Right lobe of liver (tissue), 6 donors: ENCODE results near the gene TATDN2. TPM values are rescaled to one million over a fixed set of nuclear protein-coding genes. Genes with fewer than 3 reads are reported as not detected.
"Not testable (repeated sequence)": the region's sequence is repeated elsewhere in the genome, so short reads cannot be mapped to it uniquely, and the experiment has no call there.

Experiments used
- ATAC-seq, 4 donors: fragments of 200-7000 bp; cut with Tn5 transposase; one replicate each; pipeline ENCODE4 v1.9.1; 2020; ENCODE audit warnings: mild to moderate bottlenecking in 4 of 4, moderate library complexity in 4 of 4
- DNase-seq, 3 donors: peaks; one replicate each; pipeline ENCODE4 v3.0.0-alpha.2; 2020
- H3K27ac ChIP-seq, 3 donors: fragments of 200-600 bp; one replicate each; pipeline ENCODE4 v1.8.0; 2022
- H3K27me3 ChIP-seq, 2 donors: fragments of 200-600 bp; one replicate each; pipeline ENCODE4 v1.8.0; 2022
- H3K36me3 ChIP-seq, 4 donors: fragments of 200-600 bp; sonication (generic) in 1 of 4; one replicate each; pipeline versions ENCODE4 v1.5.1 to v1.8.0; 2017 to 2022; ENCODE audit warnings: control low read depth in 1 of 4
- H3K4me1 ChIP-seq, 4 donors: fragments of 200-600 bp; sonication (generic) in 1 of 4; one replicate each; pipeline versions ENCODE4 v1.5.1 to v1.8.0; 2017 to 2022; ENCODE audit warnings: control low read depth in 1 of 4
- H3K4me3 ChIP-seq, 3 donors: fragments of 200-600 bp; one replicate each; pipeline ENCODE4 v1.8.0; 2022
- H3K9me3 ChIP-seq, 4 donors: fragments of 200-600 bp; sonication (generic) in 1 of 4; one replicate each; pipeline versions ENCODE4 v1.5.1 to v1.8.0; 2017 to 2022; ENCODE audit warnings: control low read depth in 1 of 4
- POLR2A ChIP-seq: fragments of 450-650 bp; IDR thresholded peaks from one replicate; pipeline ENCODE4 v1.6.1; 2017; ENCODE audit warnings: antibody characterized with exemption, mild to moderate bottlenecking
- WGBS: methylation state at CpG from one replicate; pipeline ENCODE4 v1.1.6; 2018; ENCODE audit warnings: low coverage, low lambda C conversion rate; ENCODE audit not compliant: insufficient coverage; ENCODE audit errors: missing lambda C conversion rate; 5-methylcytosine and 5-hydroxymethylcytosine counted together
- intact Hi-C, 2 donors: fragments of 100-400 bp; cut with DNase I; formaldehyde crosslinking; loops; one replicate each; pipeline versions ENCODE4 v1.11.2 to v1.14.1; 2022
- total RNA-seq, 6 experiments: library from RNA; depleted of rRNA in 2 of 6; stranded (reverse); fragments of >200 nt in 2 of 6; fragmentation: NEBNext Ultra II Directional in 3 of 6; extraction: Animal tissue kit (Norgen Biotek cat#: 25700) in 3 of 6; gene quantifications; one replicate each; pipeline versions ENCODE4 v1.1.0 to v1.2.4, GENCODE V29; 2016 to 2023
- TF ChIP-seq, protein P1 (sequence below), 4 donors: fragments of 200-600 bp in 3 of 4; fragments of 450-650 bp in 1 of 4; IDR thresholded peaks; one replicate each; pipeline versions ENCODE4 v1.5.1 to v1.8.0; 2016 to 2022; ENCODE audit warnings: antibody characterized with exemption in 4 of 4, mild to moderate bottlenecking in 2 of 4
- donor health status: DM: no; HTN: yes; CAD: no.
- donor health status: DM: no; HTN: no; CAD: no.
- donor health status: DM: no; HTN: no; CAD: no.
- donor health status: DM: no; HTN: yes; CAD: no.
- donor health status: DM: no; HTN: yes; CAD: no.

TATDN2 gene
- total RNA-seq, 6 experiments from 2014 or later, result 7.2 to 13.4 (median 10.1) TPM

DNA sequence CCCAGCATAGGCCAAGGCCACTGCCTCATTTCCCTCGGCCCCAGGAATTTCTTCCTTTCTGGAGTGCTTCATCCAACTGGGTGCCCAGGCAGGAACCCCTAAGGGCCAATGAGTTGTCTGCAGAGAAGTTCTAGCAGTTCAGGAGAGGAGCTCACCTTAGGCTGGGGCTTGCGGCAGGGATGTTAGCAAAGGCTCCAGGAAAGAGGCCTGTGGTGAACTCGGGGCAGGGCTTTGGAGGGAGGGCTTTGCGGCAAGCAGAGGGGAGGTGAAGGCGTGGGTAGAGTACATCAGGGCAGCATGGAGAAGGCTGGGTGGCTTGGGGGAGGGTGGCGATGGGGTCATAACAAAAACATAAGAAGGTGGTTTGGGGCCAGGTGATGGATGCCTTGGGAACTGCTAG, 43.4 kb downstream of the TATDN2 start:
- intact Hi-C loops, result no loop called here
- 88% methylated on average over 4 of the region's 6 CpGs for WGBS
- Histone ChIP-seq H3K9me3 (no peaks in the 10 kb centered on the region), H3K27ac (no peak overlapping the region), H3K36me3 (peaks cover 0 to 11% (median 0%) of the 10 kb centered on the region in 4 donors), H3K27me3 (no peaks in the 10 kb centered on the region), H3K4me1 (peaks cover 0 to 6% (median 3%) of the 10 kb centered on the region in 4 donors), H3K4me3 (no peak overlapping the region)
- DNase-seq (no peak), ATAC-seq (no peak)
- TF ChIP-seq, protein P1, sequence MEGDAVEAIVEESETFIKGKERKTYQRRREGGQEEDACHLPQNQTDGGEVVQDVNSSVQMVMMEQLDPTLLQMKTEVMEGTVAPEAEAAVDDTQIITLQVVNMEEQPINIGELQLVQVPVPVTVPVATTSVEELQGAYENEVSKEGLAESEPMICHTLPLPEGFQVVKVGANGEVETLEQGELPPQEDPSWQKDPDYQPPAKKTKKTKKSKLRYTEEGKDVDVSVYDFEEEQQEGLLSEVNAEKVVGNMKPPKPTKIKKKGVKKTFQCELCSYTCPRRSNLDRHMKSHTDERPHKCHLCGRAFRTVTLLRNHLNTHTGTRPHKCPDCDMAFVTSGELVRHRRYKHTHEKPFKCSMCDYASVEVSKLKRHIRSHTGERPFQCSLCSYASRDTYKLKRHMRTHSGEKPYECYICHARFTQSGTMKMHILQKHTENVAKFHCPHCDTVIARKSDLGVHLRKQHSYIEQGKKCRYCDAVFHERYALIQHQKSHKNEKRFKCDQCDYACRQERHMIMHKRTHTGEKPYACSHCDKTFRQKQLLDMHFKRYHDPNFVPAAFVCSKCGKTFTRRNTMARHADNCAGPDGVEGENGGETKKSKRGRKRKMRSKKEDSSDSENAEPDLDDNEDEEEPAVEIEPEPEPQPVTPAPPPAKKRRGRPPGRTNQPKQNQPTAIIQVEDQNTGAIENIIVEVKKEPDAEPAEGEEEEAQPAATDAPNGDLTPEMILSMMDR (IDR thresholded peaks at IDR 0.05), result no peak
- no peak for TF ChIP-seq POLR2A

DNA sequence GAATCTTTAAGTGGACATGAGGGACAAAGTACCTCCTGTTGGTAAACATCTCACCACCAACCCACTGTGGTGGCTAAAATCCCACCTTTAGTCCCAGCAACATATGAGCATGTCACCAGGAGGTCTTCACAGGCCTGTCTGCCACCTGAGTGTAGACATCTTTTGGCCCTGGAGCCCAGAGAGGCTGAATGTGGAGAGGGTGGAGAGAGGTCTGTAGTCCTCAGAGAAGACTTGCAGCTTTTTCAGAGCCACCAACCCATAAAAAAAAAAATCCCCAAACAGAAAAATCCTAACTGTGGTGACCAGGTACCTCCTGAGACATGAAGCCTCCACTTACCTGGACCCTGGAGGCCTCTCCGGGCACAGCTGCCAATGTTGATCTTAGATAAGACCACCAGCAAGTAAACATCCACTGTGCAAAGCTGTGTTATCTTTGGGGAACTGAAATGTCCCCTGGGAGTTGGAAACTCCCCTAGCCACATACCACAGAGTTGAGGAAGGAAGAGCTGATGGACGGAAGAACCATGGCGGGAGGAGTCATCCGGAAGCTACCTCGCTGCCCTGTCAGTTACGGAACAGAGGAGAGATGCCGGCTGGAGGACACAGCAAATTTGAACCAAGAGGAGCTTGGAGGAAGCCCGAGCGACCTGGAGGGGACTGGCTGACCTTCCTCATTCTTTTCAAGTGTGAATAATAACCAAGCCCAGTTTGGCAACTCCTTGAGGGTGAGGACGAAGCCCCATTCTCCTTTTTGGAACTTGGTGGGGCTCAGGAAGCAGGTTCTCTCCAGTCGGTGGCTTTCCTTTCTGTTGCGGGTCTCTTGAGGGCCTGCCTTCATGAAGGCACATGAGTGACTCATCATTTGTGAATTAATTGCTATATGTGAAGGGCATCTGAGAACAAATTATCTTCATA, 44.5 kb downstream of the TATDN2 start, which contains the start of gene GHRL:
Gene GHRL, minus strand, starts transcription at position 443 of the 915 bp plus-strand sequence. CDS start 2,767 bp downstream, outside the sequence.
- WGBS, result 29% methylated on average over 2 of the region's 12 CpGs
- Histone ChIP-seq H3K27ac (peak within 1 kb of the TSS in 1 of 3 donors; percentile 16), H3K27me3 (no peaks in the 10 kb centered on the region), H3K4me3 (no peak within 1 kb of the TSS), H3K4me1 (peaks cover 0 to 11% (median 5%) of the 10 kb centered on the region in 4 donors), H3K9me3 (no peaks in the 10 kb centered on the region), H3K36me3 (peaks cover 0 to 6% (median 0%) of the 10 kb centered on the region in 4 donors)
- TF ChIP-seq, protein P1 (IDR thresholded peaks at IDR 0.05), result no peak
- TF ChIP-seq POLR2A, result no peak
- intact Hi-C loops, result no loop called here
- DNase-seq (no peak), ATAC-seq (peak in 3 of 4 donors; percentile 13 to 28 (median 16))

DNA sequence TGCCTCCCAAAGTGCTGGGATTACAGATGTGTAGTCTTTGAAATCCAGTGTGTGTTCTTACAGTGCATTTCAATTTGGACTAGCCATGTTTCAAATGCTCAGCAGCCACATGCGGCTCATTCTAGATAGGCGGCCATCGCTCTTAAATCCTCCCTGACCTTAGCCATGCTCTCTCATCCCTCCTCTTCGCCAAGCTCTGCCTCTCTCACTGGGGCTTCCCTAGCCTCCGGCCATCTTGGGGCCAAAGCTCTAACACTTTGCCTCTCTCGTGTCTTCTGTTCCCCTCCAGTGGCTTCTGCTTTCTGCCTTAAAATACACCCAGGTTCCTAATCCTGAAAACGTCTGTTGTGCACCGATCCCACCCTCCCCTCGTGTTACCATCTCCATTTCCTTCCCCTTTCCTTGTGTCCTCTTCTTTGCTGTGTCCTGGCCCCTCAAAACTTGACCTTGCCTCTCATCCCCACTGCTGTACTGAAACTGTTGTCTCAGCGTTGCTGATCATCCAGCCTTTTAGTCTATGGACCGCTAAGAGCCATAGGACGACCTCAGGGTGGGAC, 45.8 kb downstream of the TATDN2 start:
- intact Hi-C loops, result no loop called here
- WGBS, result 74% methylated on average over 11 of the region's 12 CpGs
- DNase-seq, result no peak
- ATAC-seq, result no peak
- H3K27me3 ChIP-seq, result no peaks in the 10 kb centered on the region
- no peaks in the 10 kb centered on the region for H3K36me3 ChIP-seq
- TF ChIP-seq, protein P1 (IDR thresholded peaks at IDR 0.05), result no peak
- TF ChIP-seq POLR2A, result no peak
- H3K9me3 ChIP-seq, result no peaks in the 10 kb centered on the region
- H3K27ac ChIP-seq, result no peak overlapping the region
- H3K4me1 ChIP-seq, result peaks cover 0 to 11% (median 5%) of the 10 kb centered on the region in 4 donors
- no peak overlapping the region for H3K4me3 ChIP-seq

DNA sequence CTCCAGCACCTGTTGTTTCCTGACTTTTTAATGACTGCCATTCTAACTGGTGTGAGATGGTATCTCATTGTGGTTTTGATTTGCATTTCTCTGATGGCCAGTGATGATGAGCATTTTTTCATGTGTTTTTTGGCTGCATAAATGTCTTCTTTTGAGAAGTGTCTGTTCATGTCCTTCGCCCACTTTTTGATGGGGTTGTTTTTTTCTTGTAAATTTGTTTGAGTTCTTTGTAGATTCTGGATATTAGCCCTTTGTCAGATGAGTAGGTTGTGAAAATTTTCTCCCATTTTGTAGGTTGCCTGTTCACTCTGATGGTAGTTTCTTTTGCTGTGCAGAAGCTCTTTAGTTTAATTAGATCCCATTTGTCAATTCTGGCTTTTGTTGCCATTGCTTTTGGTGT, 49.8 kb downstream of the TATDN2 start:
- 57% methylated on average over 1 of the region's 1 CpG for WGBS
- intact Hi-C loops, H3K27ac ChIP-seq, H3K9me3 ChIP-seq, H3K27me3 ChIP-seq, DNase-seq, H3K4me3 ChIP-seq, ATAC-seq: not testable (repeated sequence)
- H3K36me3 ChIP-seq, result peaks cover 0 to 30% (median 7%) of the 10 kb centered on the region in 4 donors
- H3K4me1 ChIP-seq, result peaks cover 0 to 11% (median 5%) of the 10 kb centered on the region in 4 donors

DNA sequence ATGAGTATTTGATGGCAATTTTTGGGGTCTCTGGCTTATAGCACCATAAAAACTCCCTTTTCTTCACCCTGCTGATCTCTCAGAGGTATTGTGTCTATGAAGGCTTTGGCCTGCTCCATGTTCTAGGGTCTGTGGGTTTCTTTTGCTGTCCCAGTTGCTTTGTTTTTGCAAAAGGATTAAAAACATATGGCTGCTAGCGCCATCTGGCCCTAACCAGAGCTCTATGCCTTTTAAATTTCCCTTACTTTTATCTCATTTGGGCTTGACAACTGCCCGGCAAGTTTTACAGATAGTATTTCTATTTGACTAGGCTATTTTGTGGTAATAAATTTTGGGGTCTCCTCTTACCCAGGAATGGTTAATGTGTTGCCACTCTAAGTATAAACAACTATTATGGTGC, 50.9 kb downstream of the TATDN2 start:
- ATAC-seq (no peak), DNase-seq (no peak)
- intact Hi-C loops, result no loop called here
- 90% methylated on average over 2 of the region's 2 CpGs for WGBS
- no peaks in the 10 kb centered on the region for H3K9me3 ChIP-seq
- H3K27ac ChIP-seq, result no peak overlapping the region
- H3K4me1 ChIP-seq, result peaks cover 0 to 11% (median 5%) of the 10 kb centered on the region in 4 donors
- peaks cover 3 to 41% (median 15%) of the 10 kb centered on the region in 4 donors for H3K36me3 ChIP-seq
- no peaks in the 10 kb centered on the region for H3K27me3 ChIP-seq
- no peak overlapping the region for H3K4me3 ChIP-seq
- TF ChIP-seq, protein P1 (IDR thresholded peaks at IDR 0.05), result no peak
- no peak for TF ChIP-seq POLR2A
